Spinal cord (tissue), 10 donors: ENCODE data around the gene HECW1. TPM values are rescaled to one million over a fixed set of nuclear protein-coding genes. Genes with fewer than 3 reads are reported as not detected.
A peak's percentile ranks its signal among the peaks of the same experiment; 100 is the strongest.

Source experiments
- DNase-seq, 6 donors: peaks; one replicate each; pipeline versions ENCODE4 v3.0.0 to v3.0.0-alpha.2; 2013 to 2015; ENCODE audit warnings: low spot score in 6 of 6, low read depth in 4 of 6
- H3K27ac ChIP-seq: one replicate; pipeline ENCODE4 v1.5.1; 2013; ENCODE audit warnings: low read depth, low read length, control low read depth
- H3K27me3 ChIP-seq: one replicate; pipeline ENCODE4 v1.6.1; 2013; ENCODE audit warnings: low read length; ENCODE audit not compliant: control insufficient read depth, insufficient read depth
- H3K36me3 ChIP-seq: one replicate; pipeline ENCODE4 v1.6.1; 2013; ENCODE audit warnings: low read length; ENCODE audit not compliant: control insufficient read depth, insufficient read depth
- H3K4me1 ChIP-seq: one replicate; pipeline ENCODE4 v1.6.1; 2013; ENCODE audit warnings: low read length; ENCODE audit not compliant: control insufficient read depth, insufficient read depth
- H3K4me3 ChIP-seq: one replicate; pipeline ENCODE4 v1.5.1; 2013; ENCODE audit warnings: low read depth, low read length, control low read depth
- H3K9me3 ChIP-seq: one replicate; pipeline ENCODE4 v1.6.1; 2013; ENCODE audit warnings: low read length; ENCODE audit not compliant: control insufficient read depth, insufficient read depth
- WGBS: methylation state at CpG from one replicate; pipeline ENCODE4 v1.1.5; 2013; ENCODE audit warnings: missing lambda C conversion rate; ENCODE audit not compliant: insufficient coverage; 5-methylcytosine and 5-hydroxymethylcytosine counted together
- polyA plus RNA-seq, 2 donors: library from polyadenylated mRNA; unstranded; fragments of 120-200 nt; gene quantifications; one replicate each; pipeline ENCODE4 v1.2.1, GENCODE V29; 2013; ENCODE audit not compliant: insufficient read length in 2 of 2
- total RNA-seq, 2 donors: library from RNA; depleted of rRNA in 1 of 2; stranded (reverse); fragments of 120-200 nt in 1 of 2; fragments of >200 nt in 1 of 2; gene quantifications; one replicate each; pipeline versions ENCODE4 v1.2.3 to v1.2.4, GENCODE V29; 2013 to 2014
- donor health status: healthy.

HECW1 gene
- total and polyA plus RNA-seq, 4 donors, result 10.7 to 23.5 (median 18.4) TPM

DNA sequence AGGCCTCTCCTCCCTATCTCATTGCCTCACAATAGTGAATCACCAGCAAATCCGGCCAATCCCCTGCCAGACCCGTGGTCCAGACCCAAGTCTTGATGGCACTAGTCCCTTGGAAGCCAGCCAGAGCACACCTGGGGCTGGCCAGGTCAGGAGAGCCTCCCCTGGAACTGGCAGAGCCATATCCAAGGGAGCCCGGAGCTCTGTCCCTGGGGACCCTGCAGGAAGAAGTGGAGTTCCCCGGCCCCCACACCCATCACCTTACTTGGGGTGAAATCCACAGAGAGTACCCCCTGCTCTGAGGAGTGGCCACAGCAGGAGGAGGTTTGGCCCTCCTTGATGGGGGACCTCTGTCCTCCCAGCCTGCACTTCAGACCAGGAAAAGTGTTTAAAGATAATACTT, 122.5 kb downstream of the HECW1 start:
- H3K4me1 ChIP-seq, result no peaks in the 10 kb centered on the region
- no peak for DNase-seq
- no peaks in the 10 kb centered on the region for H3K36me3 ChIP-seq
- no peak overlapping the region for H3K4me3 ChIP-seq
- H3K27ac ChIP-seq, result no peak overlapping the region
- WGBS, result 76% methylated on average over 2 of the region's 4 CpGs
- H3K9me3 ChIP-seq, result no peaks in the 10 kb centered on the region
- no peaks in the 10 kb centered on the region for H3K27me3 ChIP-seq

DNA sequence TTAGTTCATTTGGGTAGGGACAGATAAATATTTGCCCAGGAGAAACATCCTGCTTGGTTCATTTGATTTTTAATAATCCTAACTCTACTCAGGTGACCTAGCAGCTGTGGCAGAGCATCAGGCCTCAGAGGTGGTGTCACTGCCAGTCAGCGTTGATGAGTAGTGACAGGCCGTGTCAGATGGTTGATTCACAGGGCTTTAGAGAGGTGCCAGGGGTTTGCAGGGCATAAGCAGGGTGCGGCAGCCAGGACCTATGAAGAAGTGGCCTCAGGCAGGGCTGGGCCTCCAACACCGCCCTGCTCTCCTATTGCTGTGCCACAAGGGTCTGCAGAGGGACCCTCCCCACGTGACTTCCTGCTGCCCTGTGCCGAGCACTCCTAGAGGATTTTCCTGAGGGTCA, 128.1 kb downstream of the HECW1 start:
- peaks cover 10% of the 10 kb centered on the region for H3K4me1 ChIP-seq
- H3K27ac ChIP-seq, result no peak overlapping the region
- no peak overlapping the region for H3K4me3 ChIP-seq
- no peaks in the 10 kb centered on the region for H3K27me3 ChIP-seq
- no peaks in the 10 kb centered on the region for H3K9me3 ChIP-seq
- no peaks in the 10 kb centered on the region for H3K36me3 ChIP-seq
- DNase-seq, result no peak
- 67% methylated on average over 6 of the region's 6 CpGs for whole genome bisulfite sequencing

DNA sequence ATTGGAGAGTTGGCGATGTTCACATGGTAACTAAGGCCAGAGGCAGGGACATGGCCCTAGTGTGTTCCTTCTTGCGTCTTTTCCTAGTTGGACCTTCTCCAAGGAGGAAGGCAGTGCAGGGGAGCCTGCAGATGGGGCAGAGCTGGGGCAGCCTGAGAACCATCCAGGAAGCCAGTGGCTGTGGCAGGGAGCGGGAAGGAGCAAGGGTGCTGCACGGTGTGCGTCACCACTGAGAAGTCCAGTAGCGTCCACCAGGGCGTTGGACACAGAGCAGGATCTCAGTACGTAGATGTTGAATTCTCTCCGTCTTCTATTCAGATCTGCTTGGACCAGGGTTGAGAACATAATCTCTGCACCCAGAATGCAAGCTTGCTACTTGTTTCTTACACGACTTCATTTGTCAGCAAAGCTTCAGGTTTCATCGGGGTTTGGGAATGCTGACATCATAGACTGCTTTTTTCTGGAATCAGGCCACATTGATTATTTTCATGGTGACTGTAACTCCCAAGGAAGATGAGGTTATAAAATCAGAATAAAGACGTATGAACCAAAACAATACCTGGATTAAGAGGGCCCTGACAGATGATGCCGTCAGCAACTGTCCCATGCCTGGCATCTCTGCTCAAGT, 130.3 kb downstream of the HECW1 start:
- Histone ChIP-seq H3K4me1 (peaks cover 13% of the 10 kb centered on the region), H3K27ac (no peak overlapping the region), H3K9me3 (no peaks in the 10 kb centered on the region), H3K27me3 (no peaks in the 10 kb centered on the region), H3K36me3 (no peaks in the 10 kb centered on the region), H3K4me3 (no peak overlapping the region)
- no peak for DNase-seq
- 96% methylated on average over 12 of the region's 13 CpGs for WGBS

DNA sequence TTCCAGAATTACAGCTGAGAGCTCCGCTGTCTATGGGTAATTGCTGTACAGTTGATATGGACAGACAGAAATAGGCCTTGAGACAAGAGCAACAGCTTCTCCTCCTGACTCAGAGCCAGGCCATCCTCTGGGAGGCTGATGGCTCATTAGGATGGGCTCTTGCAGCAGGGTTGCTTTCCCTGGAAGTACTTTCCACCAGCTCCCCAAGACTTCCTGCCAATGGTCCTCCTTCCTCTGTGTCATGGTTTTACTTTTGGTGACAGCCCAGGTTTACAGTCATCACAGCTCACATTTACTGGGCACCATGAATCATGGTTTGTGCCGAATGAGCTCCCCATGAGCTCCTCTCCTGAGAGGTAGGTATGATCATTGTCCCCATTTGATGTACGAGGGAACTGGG, 131.8 kb downstream of the HECW1 start:
- Histone ChIP-seq H3K36me3 (peaks cover 4% of the 10 kb centered on the region), H3K4me3 (no peak overlapping the region), H3K27me3 (no peaks in the 10 kb centered on the region), H3K9me3 (no peaks in the 10 kb centered on the region), H3K4me1 (peaks cover 20% of the 10 kb centered on the region), H3K27ac (no peak overlapping the region)
- 100% methylated on average over 2 of the region's 3 CpGs for WGBS
- no peak for DNase-seq

DNA sequence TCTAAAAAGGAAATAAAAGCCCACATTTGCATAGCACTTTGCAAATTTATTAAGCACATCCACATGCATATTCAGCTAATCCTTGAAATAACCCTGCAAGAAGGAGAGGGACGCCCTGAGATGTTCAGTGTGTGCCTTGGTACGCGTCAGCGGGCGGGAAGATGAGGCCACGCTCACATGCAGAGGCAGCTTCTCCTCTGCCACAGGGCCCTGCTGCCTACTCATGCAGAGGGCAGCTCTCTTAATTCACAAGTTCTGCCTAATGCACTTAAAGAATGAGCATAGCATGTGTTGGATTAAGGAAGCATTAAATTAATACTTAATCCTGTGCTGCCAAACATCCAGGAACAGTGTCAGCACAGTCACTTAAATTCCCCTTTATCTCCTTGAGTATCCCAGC, 132.3 kb downstream of the HECW1 start:
- WGBS, result 100% methylated on average over 1 of the region's 6 CpGs
- peaks cover 21% of the 10 kb centered on the region for H3K4me1 ChIP-seq
- no peaks in the 10 kb centered on the region for H3K27me3 ChIP-seq
- no peak overlapping the region for H3K4me3 ChIP-seq
- no peak overlapping the region for H3K27ac ChIP-seq
- H3K9me3 ChIP-seq, result no peaks in the 10 kb centered on the region
- DNase-seq, result peak in 1 of 6 donors; percentile 71
- H3K36me3 ChIP-seq, result peaks cover 4% of the 10 kb centered on the region

DNA sequence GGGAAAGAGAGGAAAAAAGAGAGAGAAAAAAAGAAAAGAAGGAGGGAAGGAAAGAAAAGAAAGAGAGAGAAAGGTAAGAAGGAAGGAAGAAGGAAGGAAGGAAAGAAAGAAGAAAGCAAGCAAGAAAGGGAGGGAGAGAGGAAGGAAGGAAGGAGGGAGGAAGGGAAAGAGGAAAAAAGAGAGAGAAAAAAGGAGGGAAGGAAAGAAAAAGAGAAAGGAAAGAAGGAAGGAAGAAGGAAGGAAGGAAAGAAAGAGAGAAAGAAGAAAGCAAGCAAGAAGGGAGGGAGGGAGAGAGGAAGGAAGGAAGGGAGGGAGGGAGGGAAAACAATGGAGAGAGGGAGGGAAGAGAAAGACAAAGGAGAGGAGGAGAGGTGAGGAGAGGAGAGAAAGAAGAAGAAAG, 135.3 kb downstream of the HECW1 start:
- Histone ChIP-seq H3K9me3 (no peaks in the 10 kb centered on the region), H3K4me3 (no peak overlapping the region), H3K27me3 (no peaks in the 10 kb centered on the region), H3K27ac (no peak overlapping the region), H3K36me3 (peaks cover 4% of the 10 kb centered on the region), H3K4me1 (peaks cover 16% of the 10 kb centered on the region)
- no peak for DNase-seq

DNA sequence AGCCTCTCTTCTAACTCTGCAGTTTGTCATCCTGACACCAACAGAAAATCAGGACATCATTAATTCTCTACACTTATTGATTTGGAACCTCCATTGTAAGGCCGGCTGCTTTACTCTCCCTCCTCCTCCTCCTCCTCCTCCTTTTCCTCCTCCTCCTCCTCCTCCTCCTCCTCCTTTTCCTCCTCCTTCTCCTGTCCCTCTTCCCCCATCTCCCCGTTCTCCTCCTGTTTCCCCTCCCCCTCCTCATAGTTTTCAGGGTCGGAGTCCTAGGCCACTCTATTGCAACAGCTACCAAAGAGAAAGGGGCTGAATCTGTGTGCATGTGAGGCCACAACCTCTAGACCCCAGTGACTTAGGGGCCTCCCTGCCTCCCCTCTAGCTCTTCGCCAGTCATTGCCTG, 136.1 kb downstream of the HECW1 start:
- Histone ChIP-seq H3K9me3 (no peaks in the 10 kb centered on the region), H3K4me1 (peaks cover 16% of the 10 kb centered on the region), H3K27me3 (no peaks in the 10 kb centered on the region), H3K4me3 (no peak overlapping the region), H3K36me3 (peaks cover 4% of the 10 kb centered on the region), H3K27ac (no peak overlapping the region)
- no peak for DNase-seq
- WGBS, result 100% methylated on average over 1 of the region's 4 CpGs

DNA sequence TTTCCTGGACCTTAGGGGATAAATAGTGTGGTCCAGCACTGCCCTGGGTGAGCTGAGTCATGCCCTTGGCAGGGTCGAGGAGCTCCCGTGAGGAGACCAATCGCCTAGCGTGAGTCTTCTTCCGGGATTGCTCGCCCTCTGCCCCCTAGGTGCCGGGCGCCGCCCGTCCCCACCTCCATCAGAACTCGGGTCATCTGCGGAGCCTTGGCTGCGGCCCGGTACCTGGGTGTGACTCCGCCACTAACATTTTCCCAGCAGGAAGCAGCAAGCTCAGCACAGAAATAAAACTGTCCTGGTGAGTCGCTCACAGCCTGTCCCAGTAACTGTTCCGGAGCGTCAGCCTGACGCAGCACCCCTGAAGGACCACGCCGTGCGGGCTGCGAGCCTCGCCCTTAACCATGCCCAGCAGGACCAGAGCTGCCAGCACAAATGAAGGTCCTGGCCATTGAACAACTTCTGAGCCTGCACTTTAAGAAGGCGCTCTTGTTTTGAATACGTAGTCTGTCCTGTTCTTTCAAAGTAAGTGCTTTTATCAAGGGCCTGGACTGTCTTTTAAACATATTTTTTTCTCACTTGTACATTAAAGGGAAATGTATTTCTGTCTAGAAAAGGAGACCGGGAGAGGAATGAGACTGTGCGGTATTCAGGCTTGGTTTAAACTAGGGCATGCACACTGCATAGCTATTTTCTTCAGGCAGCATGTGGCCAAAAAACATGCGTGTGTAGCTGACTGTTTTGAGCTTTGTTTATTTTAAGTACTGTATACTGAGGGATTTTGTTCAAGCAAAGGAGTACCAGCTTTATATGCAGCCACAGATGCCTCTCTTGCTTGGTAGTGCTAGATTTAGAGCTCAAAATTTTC, 136.7 kb downstream of the HECW1 start:
- WGBS, result 67% methylated on average over 26 of the region's 29 CpGs
- H3K4me1 ChIP-seq, result peaks cover 16% of the 10 kb centered on the region
- H3K9me3 ChIP-seq, result no peaks in the 10 kb centered on the region
- no peak overlapping the region for H3K27ac ChIP-seq
- H3K27me3 ChIP-seq, result no peaks in the 10 kb centered on the region
- peak in 1 of 6 donors; percentile 62 for DNase-seq
- H3K4me3 ChIP-seq, result no peak overlapping the region
- H3K36me3 ChIP-seq, result peaks cover 4% of the 10 kb centered on the region

DNA sequence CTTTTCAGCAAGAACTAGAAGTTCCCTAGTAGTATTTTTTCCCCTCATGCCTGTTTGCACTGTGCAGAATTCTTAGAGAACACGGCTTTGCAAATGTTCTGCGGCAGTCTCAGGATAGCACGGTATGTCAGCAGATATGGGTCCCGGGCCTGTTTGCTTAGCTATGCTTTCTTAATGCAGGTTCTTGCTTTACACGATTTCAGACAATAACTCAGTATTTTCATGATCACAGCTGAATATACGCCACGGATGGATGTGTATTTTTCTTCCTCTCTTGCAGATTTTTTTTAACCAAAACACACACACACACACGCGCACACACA, 137.3 kb downstream of the HECW1 start:
- WGBS, result 62% methylated on average over 5 of the region's 9 CpGs
- H3K27ac ChIP-seq, result no peak overlapping the region
- H3K4me1 ChIP-seq, result peaks cover 13% of the 10 kb centered on the region
- no peaks in the 10 kb centered on the region for H3K27me3 ChIP-seq
- DNase-seq, result no peak
- no peak overlapping the region for H3K4me3 ChIP-seq
- H3K9me3 ChIP-seq, result no peaks in the 10 kb centered on the region
- H3K36me3 ChIP-seq, result peaks cover 4% of the 10 kb centered on the region
